Lower leg skin (tissue), 3 donors: ENCODE measurements around the gene ZNF107.

ENCODE experiments used
- CTCF ChIP-seq, 3 donors: fragments of 450-650 bp; IDR thresholded peaks; one replicate each; pipeline ENCODE4 v1.5.1; 2016; ENCODE audit warnings: antibody characterized with exemption in 3 of 3, mild to moderate bottlenecking in 3 of 3, moderate library complexity in 2 of 3
- POLR2A ChIP-seq, 2 donors: fragments of 450-650 bp; IDR thresholded peaks; one replicate each; pipeline ENCODE4 v1.6.1; 2016 to 2017; ENCODE audit warnings: antibody characterized with exemption in 2 of 2, mild to moderate bottlenecking in 1 of 2, moderate library complexity in 1 of 2

DNA sequence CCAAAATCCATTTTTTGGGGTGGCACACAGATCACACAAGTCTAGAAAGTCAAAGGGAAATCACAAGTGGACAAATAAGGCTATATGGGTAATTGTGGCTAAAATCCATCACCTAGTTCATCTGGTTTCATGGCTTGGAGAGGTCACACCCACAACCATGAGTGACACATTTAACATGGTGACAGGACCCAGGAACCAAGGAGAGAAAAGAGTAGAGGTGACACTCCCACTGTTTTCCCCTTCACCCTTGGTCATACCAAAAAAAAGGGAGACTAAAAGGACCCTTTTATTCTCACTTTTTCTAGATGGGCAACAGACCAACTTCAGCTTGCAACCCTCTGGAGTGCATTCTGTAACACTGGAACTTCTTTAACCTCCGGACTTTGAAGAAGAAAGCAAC, 46.2 kb upstream of the ZNF107 start:
- TF ChIP-seq CTCF (IDR thresholded peaks at IDR 0.05) (no peak), POLR2A (IDR thresholded peaks at IDR 0.05) (no peak)
